Astrocyte of the hippocampus (primary cell): Measurements from ENCODE around the gene KRTAP4-6.
"Not testable (repeated sequence)": the region's sequence is repeated elsewhere in the genome, so short reads cannot be mapped to it uniquely, and the experiment has no call there.

Experiments used
- DNase-seq: peaks from one replicate; pipeline ENCODE4 v3.0.0; 2011; ENCODE audit warnings: low read depth, low spot score

The KRTAP4-6 gene

DNA sequence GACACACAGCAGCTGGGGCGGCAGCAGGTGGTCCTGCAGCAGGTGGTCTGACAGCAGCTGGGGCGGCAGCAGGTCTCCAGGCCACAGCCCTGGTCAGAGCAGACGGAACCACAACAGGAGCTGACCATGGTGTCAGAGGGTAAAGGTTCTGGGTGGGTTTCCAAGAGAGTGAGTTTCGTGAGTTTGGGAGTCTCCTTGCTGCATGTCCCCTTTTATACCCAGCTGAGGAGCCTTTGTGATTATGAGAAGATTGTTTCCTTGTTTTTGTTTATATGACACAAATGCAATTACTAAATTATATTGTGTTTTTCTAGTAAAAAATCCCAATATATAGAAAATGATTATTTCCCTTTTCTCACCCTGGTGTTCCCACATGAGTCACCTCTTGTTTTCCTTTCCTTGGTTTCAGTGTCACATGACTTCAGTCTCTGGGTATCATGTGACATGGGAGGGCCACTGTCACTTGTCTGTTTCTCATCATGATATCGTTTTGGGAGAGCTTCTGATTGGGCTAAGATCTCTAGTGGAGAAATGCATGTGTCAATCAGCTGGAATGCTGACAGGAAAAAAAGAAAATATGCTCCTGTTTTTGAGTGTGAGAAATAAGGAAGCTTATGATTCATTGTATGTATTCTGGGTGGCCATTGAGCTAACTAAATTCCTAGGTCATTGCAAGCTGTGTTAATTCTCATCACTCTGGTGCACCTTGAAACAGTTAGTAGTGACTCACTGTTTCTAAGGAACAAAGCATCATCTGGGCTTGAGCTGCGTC is at the start of gene KRTAP4-6:
KRTAP4-6 (minus strand) TSS at position 185 of the 772 bp plus-strand sequence; CDS start at position 128, 57 bp downstream.
- DNase-seq, result peak; percentile 44

DNA sequence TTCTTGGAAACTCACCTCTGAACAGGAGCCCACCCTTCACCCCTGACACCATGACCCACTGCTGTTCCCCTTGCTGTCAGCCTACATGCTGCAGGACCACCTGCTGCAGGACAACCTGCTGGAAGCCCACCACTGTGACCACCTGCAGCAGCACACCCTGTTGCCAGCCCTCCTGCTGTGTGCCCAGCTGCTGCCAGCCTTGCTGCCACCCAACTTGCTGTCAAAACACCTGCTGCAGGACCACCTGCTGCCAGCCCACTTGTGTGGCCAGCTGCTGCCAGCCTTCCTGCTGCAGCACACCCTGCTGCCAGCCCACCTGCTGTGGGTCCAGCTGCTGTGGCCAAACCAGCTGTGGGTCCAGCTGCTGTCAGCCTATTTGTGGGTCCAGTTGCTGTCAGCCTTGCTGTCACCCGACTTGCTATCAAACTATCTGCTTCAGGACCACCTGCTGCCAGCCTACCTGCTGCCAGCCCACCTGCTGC is 49.5 kb upstream of the KRTAP4-6 start, which contains the start of gene KRTAP9-1:
KRTAP9-1 (plus strand) TSS at position 51 of the 482 bp plus-strand sequence; CDS start at position 51, 0 bp downstream.
- DNase-seq, result not testable (repeated sequence)

GRCh38 chr17:41186872-41187271 is 46.5 kb upstream of the KRTAP4-6 start:
- DNase-seq, result no peak

DNA sequence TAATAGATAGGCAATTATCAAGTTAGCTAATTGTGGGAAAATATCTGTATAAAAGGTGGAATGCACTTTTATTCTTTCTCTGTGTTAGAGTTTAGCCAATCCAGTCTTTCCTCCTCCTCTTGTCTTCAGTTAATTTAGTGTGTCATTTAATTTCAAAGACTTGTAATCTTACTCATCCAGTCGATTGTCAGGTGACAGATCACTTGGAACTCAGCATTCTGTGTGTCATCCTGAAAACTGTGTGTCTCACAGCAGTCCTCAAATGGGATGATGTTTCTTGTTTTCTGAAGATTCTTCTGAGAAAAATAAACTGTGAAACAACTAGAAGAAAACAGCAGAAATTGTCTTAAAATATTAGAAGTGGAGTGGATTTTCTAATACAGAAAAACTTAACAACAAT is 44.7 kb upstream of the KRTAP4-6 start:
- no peak for DNase-seq

DNA sequence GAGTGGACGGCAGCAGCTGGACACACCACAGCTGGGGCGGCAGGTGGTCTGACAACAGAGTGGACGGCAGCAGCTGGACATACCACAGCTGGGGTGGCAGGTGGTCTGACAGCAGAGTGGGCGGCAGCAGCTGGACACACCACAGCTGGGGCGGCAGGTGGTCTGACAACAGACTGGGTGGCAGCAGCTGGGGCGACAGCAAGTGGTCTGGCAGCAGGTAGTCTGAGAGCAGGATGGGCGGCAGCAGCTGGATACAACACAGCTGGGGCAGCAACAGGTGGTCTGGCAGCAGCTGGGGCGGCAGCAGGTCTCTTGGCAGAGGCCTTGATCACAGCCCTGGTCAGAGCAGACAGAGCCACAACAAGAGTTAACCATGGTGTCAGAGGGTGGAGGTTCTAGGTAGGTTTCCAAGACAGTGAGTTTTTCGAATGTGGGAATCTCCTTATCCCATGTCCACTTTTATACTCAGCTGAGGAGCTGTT is 44.2 kb upstream of the KRTAP4-6 start, which contains the start of gene KRTAP4-1:
KRTAP4-1 (minus strand) TSS at position 432 of the 482 bp plus-strand sequence; CDS start at position 375, 57 bp downstream.
- DNase-seq, result no peak

DNA sequence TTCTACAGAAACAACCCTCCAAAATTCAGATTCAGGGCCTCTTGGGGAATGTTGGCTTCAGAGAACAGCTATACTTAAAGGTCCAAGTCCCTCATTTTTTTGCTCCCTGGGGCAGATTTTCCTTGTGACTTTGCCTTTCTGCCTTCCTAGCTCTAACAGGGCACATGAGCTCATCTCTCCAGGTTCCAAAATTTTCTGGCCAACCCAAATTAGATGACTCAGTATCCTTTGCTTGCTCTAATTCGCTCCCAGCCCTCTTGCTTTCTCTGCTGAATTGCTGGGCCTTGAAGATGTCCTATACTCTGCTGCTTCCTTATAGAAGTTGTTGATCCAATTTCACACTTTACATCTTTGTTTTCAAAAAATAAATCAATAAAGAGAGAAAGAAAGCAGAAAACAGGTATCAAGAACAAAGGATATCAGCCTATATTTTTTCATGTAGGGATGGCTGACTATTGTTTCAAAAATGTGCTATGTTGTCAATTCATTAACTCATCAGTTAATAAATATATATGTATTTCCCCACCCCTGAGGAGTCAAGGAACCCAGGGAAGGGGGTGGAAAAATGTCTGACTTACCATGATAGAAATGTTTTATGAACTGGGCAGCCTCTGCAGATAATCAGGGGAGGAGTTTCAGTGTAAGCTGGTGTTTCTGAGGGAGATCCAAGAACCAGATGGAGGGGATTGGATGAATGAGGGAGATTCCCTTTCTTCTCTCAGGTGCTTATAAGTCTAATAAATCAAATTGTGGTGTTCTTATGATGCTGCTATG is 38.7 kb upstream of the KRTAP4-6 start:
- no peak for DNase-seq

DNA sequence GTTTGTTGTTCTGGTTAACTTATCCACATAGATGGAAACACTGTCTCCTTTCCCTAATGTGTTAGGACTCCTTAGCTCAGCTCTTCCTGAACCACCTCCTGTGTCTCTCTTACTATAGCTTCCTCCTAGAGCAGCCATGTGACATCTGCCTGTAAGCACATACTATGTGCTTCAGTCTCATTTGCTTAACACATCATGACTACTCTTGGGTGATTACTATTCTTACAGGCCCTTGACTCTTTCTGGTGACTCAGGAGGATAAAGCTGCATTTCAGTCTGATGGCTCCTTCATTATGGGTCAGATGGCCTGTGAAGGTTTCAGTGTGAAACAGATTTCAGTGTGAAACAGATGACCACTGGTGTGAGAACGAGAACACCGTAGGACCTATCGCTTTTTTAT is 38.0 kb upstream of the KRTAP4-6 start:
- no peak for DNase-seq

DNA sequence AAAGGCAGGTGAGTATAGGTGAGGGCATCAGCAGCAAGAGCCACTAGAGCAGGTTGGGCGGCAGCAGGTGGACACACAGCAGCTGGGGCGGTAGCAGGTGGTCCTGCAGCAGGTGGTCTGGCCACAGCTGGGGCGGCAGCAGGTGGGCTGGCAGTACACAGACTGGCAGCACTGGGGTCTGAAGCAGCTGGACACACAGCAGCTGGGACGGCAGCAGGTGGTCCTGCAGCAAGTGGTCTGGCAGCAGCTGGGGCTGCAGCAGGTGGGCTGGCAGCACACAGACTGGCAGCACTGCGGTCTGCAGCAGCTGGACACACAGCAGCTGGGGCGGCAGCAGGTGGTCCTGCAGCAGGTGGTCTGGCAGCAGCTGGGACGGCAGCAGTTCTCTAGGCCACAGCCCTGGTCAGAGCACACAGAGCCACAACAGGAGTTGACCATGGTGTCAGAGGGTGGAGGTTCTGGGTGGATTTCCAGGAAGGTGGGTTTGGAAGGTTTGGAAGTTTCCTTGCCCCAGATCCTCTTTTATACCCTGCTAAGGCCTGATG is 37.5 kb upstream of the KRTAP4-6 start, which contains the start of gene KRTAP4-2:
KRTAP4-2 (minus strand) TSS at position 495 of the 545 bp plus-strand sequence; CDS start at position 438, 57 bp downstream.
- no peak for DNase-seq

DNA sequence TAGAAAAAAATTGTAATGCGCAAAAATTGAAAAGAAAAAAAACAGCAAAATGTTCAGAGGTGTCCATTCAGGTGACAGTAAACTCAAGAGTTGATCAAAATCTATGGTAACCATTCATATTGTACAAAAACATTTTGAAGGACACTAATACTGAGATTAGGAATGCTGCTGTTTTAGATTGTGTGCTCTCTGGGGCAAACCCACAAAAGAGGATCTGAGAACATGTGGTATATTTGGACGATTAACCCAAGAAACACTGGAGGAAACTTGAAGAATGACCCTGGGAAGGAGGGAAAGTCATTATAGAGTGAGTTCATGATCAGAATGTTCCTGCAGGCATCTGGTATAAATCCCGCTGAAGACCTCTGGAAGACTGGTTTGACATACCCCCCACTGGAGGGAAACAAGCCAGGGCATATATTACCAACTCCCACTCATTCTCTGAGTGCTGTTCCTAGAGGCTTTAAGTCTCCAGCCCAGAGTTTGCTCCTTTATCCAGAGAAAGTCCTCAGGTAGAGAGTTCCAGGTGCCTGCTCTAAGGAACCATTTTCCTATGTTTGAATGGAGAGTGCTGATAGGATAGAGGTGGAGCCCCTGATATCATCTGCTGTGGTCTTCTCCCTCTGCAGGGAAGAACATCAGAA is 36.5 kb upstream of the KRTAP4-6 start:
- no peak for DNase-seq

DNA sequence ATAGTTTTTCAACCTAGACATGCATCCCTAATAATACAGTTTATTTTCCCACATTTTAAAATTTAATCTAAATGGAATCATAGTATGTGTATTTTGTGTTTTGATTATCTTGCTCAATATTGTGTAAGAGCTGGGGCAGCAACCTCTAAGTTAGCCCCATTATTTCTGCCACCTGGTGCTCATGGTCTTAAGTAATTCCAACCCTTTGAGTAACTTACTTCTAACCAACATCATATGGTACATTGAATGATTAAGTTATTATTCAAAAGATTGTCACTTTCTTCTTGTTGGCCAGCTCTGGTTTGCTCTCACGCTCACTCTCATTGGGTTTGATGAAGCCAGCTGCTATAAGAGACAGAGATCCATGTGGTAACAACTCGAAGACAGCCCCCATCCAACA is 31.5 kb upstream of the KRTAP4-6 start:
- no peak for DNase-seq

- DNase-seq, result no peak
Measured at GRCh38 chr17:41168121-41168520, 27.8 kb upstream of the KRTAP4-6 start, which contains the start of gene KRTAP4-3. Gene KRTAP4-3, minus strand, starts transcription at chr17:41168221. Its CDS starts 49 bp downstream, at chr17:41168172.

GRCh38 chr17:41167561-41167960 is 27.2 kb upstream of the KRTAP4-6 start:
- DNase-seq, result no peak

- no peak for DNase-seq
Measured at GRCh38 chr17:41163828-41164227, 23.5 kb upstream of the KRTAP4-6 start.

DNA sequence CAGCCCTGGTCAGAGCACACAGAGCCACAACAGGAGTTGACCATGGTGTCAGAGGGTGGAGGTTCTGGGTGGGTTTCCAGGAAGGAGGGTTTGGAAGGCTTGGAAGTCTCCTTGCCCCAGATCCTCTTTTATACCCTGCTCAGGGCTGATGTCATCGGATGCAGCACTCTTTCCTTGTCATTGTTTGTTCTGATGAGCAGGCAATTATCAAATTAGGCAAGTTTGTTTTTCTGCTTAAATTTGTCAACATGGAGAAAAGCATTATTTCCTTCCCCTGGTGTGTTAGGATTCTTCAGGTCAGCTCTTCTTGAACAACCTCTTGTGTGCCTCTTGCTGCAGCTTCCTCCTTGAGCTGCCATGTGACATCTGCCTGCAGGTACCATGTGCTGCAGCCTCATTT is 20.3 kb upstream of the KRTAP4-6 start, which contains the start of gene KRTAP4-4:
KRTAP4-4 (minus strand) TSS at position 101 of the 400 bp plus-strand sequence; CDS start at position 44, 57 bp downstream.
- DNase-seq, result no peak

DNA sequence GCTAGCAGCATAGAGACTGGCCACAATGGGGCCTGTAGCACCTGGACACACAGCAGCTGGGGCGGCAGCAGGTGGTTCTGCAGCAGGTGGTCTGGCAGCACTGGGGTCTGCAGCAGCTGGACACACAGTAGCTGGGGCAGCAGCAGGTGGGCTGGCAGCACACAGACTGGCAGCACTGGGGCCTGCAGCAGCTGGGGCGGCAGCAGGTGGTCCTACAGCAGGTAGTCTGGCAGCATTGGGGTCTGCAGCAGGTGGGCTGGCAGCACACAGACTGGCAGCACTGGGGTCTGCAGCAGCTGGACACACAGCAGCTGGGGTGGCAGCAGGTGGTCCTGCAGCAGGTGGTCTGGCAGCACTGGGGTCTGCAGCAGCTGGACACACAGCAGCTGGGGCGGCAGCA is 19.8 kb upstream of the KRTAP4-6 start:
- DNase-seq, result not testable (repeated sequence)

DNA sequence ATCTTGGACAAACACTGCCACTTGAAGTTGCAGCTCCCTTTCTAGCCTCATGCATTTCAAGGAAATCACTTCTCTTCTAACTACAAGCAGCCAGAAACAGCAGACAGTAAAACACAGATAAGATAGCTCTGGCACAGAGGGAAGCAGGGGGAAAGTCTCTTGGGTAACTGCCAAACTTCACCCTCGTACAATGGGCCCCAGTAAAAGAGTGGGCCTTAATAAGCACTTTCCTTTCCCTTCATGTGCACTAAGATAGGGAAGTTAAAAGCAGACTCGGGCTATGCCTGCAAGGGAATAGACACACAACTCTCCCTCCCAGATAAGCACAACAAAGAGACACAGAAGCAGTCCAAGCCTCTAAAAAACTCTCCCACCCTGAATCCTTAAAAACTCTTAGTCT is 13.5 kb upstream of the KRTAP4-6 start:
- DNase-seq, result no peak

- DNase-seq, result no peak
Measured at GRCh38 chr17:41151525-41151924, 11.2 kb upstream of the KRTAP4-6 start.

DNA sequence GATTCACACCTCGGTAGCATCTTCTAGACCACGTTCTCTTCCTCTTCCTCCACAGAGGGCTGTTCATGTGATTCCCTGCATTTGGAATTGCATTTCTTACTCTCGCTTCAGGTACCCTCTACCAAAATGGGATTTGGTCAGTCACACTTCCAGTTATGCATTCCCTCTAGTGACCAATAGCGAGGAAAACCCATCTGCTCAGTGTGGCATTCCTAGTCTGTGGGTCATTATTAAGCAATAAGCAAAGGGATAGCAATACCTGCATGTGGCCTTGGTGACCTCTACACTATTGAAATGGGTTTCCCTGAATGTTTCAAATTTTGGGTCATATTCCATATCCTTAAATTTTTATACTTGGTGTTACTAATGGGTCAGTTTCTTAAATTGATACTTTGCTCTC is 9.7 kb upstream of the KRTAP4-6 start:
- no peak for DNase-seq

GRCh38 chr17:41149652-41149985 is 9.3 kb upstream of the KRTAP4-6 start, which contains the start of gene KRTAP4-5:
Gene KRTAP4-5, minus strand, starts transcription at chr17:41149825. Its CDS starts 58 bp downstream, at chr17:41149767.
- DNase-seq, result no peak

DNA sequence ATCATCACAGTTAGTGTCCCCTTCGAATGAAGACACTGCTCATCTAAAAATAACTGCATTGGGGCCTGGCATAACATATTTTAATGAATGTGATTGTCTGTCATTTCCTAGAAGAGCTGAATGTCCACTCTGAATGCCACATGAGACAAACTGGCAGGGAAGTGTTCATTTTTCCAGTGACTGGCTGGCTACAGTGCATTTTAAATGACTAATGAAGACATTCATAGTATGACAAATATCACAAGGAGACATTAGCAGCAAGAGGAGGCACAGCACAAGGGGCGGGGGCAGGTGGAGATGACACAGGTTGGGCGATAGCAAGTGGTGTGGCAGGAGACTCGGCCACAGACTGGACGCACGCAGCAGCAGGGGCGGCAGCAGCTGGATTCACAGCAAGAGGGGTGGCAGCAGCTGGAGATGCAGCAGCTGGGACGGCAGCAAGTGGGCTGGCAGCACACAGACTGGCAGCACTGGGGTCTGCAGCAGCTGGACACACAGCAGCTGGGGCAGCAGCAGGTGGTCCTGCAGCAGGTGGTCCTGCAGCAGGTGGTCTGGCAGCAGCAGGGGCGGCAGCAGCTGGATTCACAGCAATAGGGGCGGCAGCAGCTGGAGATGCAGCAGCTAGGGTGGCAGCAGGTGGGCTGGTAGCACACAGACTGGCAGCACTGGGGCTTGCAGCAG is 8.8 kb upstream of the KRTAP4-6 start:
- not testable (repeated sequence) for DNase-seq
